ENCODE data around the gene CRYBG2. TPM values are rescaled to one million over a fixed set of nuclear protein-coding genes. Genes with fewer than 3 reads are reported as not detected.

Gene CRYBG2
- polyA plus RNA-seq (0.18 and 2.5 TPM in 2 replicates), polyA minus RNA-seq (0.93 TPM in 1 of 2 replicates, not detected in the other)

- Histone ChIP-seq H3K9ac (ENCODE audit: low read length) (no peak within 1 kb of the TSS), H3K36me3 (ENCODE audit: insufficient read depth, low read length) (no peaks in the 10 kb centered on the region), H3K79me2 (replicated peaks; ENCODE audit: insufficient read depth, low read length) (no peaks in the 10 kb centered on the region), H3K27ac (ENCODE audit: low read length) (no peak within 1 kb of the TSS), H4K20me1 (ENCODE audit: insufficient read depth) (no peaks in the 10 kb centered on the region), H3K4me3 (ENCODE audit: low read length) (no peak within 1 kb of the TSS), H3K9me2 (ENCODE audit: insufficient read depth, low read length) (no peaks in the 10 kb centered on the region), H3K27me3 (ENCODE audit: insufficient read depth, low read depth, low read length) (peaks cover 5% of the 10 kb centered on the region), H3K4me2 (ENCODE audit: low read length) (no peak within 1 kb of the TSS), H3F3A (ENCODE audit: insufficient read depth, low read length, poor library complexity, severe bottlenecking) (no peaks in the 10 kb centered on the region), H2AFZ (ENCODE audit: low read depth, low read length) (no peak within 1 kb of the TSS), H3K9me3 (ENCODE audit: low read length) (no peaks in the 10 kb centered on the region)
- TF ChIP-seq MXI1 (conservative IDR thresholded peaks at IDR 0.05; ENCODE audit: poor library complexity, severe bottlenecking) (no peak), EP300 (conservative IDR thresholded peaks at IDR 0.05; ENCODE audit: poor library complexity, severe bottlenecking) (no peak), EZH2 (IDR thresholded peaks at IDR 0.05; ENCODE audit: borderline replicate concordance, insufficient read depth, low read length, poor library complexity, severe bottlenecking) (no peak), RAD21 (conservative IDR thresholded peaks at IDR 0.05) (no peak), POLR2AphosphoS5 (IDR thresholded peaks at IDR 0.05) (no peak), REST (IDR thresholded peaks at IDR 0.05; ENCODE audit: borderline replicate concordance) (no peak), CTCF (IDR thresholded peaks at IDR 0.05; ENCODE audit: poor library complexity, severe bottlenecking) (no peak), TAF1 (IDR thresholded peaks at IDR 0.05; ENCODE audit: low read depth) (no peak), SMC3 (conservative IDR thresholded peaks at IDR 0.05; ENCODE audit: poor library complexity) (no peak)
Measured at GRCh38 chr1:26353976-26354820, at the start of gene CRYBG2. TSS of gene CRYBG2 (minus strand) at chr1:26354130. CDS start at chr1:26346657, 7,473 bp downstream.

GRCh38 chr1:26403656-26404055 lies 49.7 kb upstream of the CRYBG2 start:
- Histone ChIP-seq H3K9ac (ENCODE audit: low read length) (no peak overlapping the region), H3K4me3 (ENCODE audit: low read length) (no peak overlapping the region), H3K9me3 (ENCODE audit: low read length) (no peaks in the 10 kb centered on the region), H3F3A (ENCODE audit: insufficient read depth, low read length, poor library complexity, severe bottlenecking) (no peaks in the 10 kb centered on the region), H4K20me1 (ENCODE audit: insufficient read depth) (no peaks in the 10 kb centered on the region), H3K27me3 (ENCODE audit: insufficient read depth, low read depth, low read length) (no peaks in the 10 kb centered on the region), H3K9me2 (ENCODE audit: insufficient read depth, low read length) (no peaks in the 10 kb centered on the region), H3K4me2 (ENCODE audit: low read length) (no peak overlapping the region), H3K79me2 (replicated peaks; ENCODE audit: insufficient read depth, low read length) (no peaks in the 10 kb centered on the region), H3K27ac (ENCODE audit: low read length) (no peak overlapping the region), H2AFZ (ENCODE audit: low read depth, low read length) (no peak overlapping the region), H3K36me3 (ENCODE audit: insufficient read depth, low read length) (no peaks in the 10 kb centered on the region)
- TF ChIP-seq REST (IDR thresholded peaks at IDR 0.05; ENCODE audit: borderline replicate concordance), result no peak
- TF ChIP-seq EZH2 (IDR thresholded peaks at IDR 0.05; ENCODE audit: borderline replicate concordance, insufficient read depth, low read length, poor library complexity, severe bottlenecking), result no peak
- TF ChIP-seq EP300 (conservative IDR thresholded peaks at IDR 0.05; ENCODE audit: poor library complexity, severe bottlenecking), result no peak
- no peak for TF ChIP-seq MXI1 (conservative IDR thresholded peaks at IDR 0.05; ENCODE audit: poor library complexity, severe bottlenecking)
- no peak for TF ChIP-seq SMC3 (conservative IDR thresholded peaks at IDR 0.05; ENCODE audit: poor library complexity)

Data from neural cell (in vitro differentiated cells).